Stimulated activated CD4-positive, alpha-beta T cell treated with anti-CD3 and anti-CD28 coated beads, TNF-alpha, amount 100 ng/mL, for 4 hours (primary cell): Measurements from ENCODE around the gene YIPF4.
"Not testable (repeated sequence)": the region's sequence is repeated elsewhere in the genome, so short reads cannot be mapped to it uniquely, and the experiment has no call there.

Experiments
- DNase-seq, 3 experiments: peaks; one replicate each; pipeline ENCODE4 v3.0.0-alpha.2; 2020; ENCODE audit warnings: low read depth in 3 of 3

The YIPF4 gene

GRCh38 chr2:32365679-32366078 is 88.0 kb downstream of the YIPF4 start:
- DNase-seq, result not testable (repeated sequence)
